IMR-90 (cell line): Measurements from ENCODE around the gene CFHR2. TPM values are rescaled to one million over a fixed set of nuclear protein-coding genes. Genes with fewer than 3 reads are reported as not detected.

Source experiments
- ATAC-seq: fragments of 200-7000 bp; cut with Tn5 transposase; 2 replicates; pipeline ENCODE4 v1.9.1; 2020; ENCODE audit warnings: low read depth, mild to moderate bottlenecking, moderate library complexity
- BruUV-seq: library from RNA; stranded (reverse); fragments of 400-500 nt; replicated peaks from 2 replicates; lab custom pipeline; 2021; lab: Mats Ljungman, UMichigan
- CTCF ChIA-PET: fragments of 300-600 bp; formaldehyde crosslinking; extraction: SDS; loops from one replicate; lab custom pipeline; 2021; ENCODE audit warnings: antibody characterized with exemption; lab: Yijun Ruan, JAX
- POLR2A ChIA-PET: fragments of 300-600 bp; sonication (Branson Sonifier 250); formaldehyde crosslinking; loops from one replicate; lab custom pipeline; 2022; ENCODE audit warnings: antibody characterized with exemption; ENCODE audit not compliant: unreplicated experiment; lab: Charles Lee
- DNase-seq: peaks from one replicate; pipeline ENCODE4 v3.0.0; 2013
- H2AFZ ChIP-seq: replicated peaks from 2 replicates; pipeline ENCODE3; 2013; ENCODE audit warnings: low read length, mild to moderate bottlenecking; ENCODE audit not compliant: poor library complexity
- H2AK5ac ChIP-seq: 2 replicates; pipeline ENCODE4 v1.6.1; 2013; ENCODE audit warnings: low read depth, low read length, inconsistent platforms
- H2AK9ac ChIP-seq: replicated peaks from 2 replicates; pipeline ENCODE3; 2013; ENCODE audit warnings: mild to moderate bottlenecking, low read depth, low read length, moderate library complexity; ENCODE audit not compliant: poor library complexity
- H2BK120ac ChIP-seq: 2 replicates; pipeline ENCODE4 v1.6.1; 2013; ENCODE audit warnings: low read depth, low read length, inconsistent platforms
- H2BK15ac ChIP-seq: 3 replicates; pipeline ENCODE4 v1.6.1; 2013; ENCODE audit warnings: low read depth, low read length, inconsistent platforms
- H2BK20ac ChIP-seq: 2 replicates; pipeline ENCODE4 v1.6.1; 2013; ENCODE audit warnings: low read depth, mild to moderate bottlenecking, inconsistent platforms, low read length, moderate library complexity
- H2BK5ac ChIP-seq: 2 replicates; pipeline ENCODE4 v1.6.1; 2013; ENCODE audit warnings: mild to moderate bottlenecking, low read depth, low read length, inconsistent platforms; ENCODE audit not compliant: poor library complexity, severe bottlenecking
- H3K14ac ChIP-seq: replicated peaks from 2 replicates; pipeline ENCODE4 v1.6.1; 2013; ENCODE audit warnings: low read depth, low read length, inconsistent platforms
- H3K18ac ChIP-seq: 2 replicates; pipeline ENCODE4 v1.6.1; 2013; ENCODE audit warnings: low read depth, low read length, control low read depth
- H3K23ac ChIP-seq: 2 replicates; pipeline ENCODE4 v1.6.1; 2013; ENCODE audit warnings: low read depth, low read length, inconsistent platforms
- H3K27ac ChIP-seq: 2 replicates; pipeline ENCODE4 v1.5.1; 2013; ENCODE audit warnings: mild to moderate bottlenecking, control low read depth, low read length; ENCODE audit not compliant: insufficient read depth
- H3K27me3 ChIP-seq: 2 replicates; pipeline ENCODE4 v1.6.1; 2013; ENCODE audit warnings: low read length; ENCODE audit not compliant: control insufficient read depth, insufficient read depth
- H3K36me3 ChIP-seq: 2 replicates; pipeline ENCODE4 v1.6.1; 2013; ENCODE audit warnings: low read length, mixed read lengths; ENCODE audit not compliant: control insufficient read depth, insufficient read depth
- H3K4ac ChIP-seq: 2 replicates; pipeline ENCODE4 v1.6.1; 2013; ENCODE audit warnings: low read depth, low read length, inconsistent platforms
- H3K4me1 ChIP-seq: 2 replicates; pipeline ENCODE4 v1.6.1; 2013; ENCODE audit warnings: low read length, mixed read lengths; ENCODE audit not compliant: control insufficient read depth, insufficient read depth
- H3K4me2 ChIP-seq: 2 replicates; pipeline ENCODE4 v1.6.1; 2013; ENCODE audit warnings: low read depth, mild to moderate bottlenecking, control low read depth, low read length, moderate library complexity
- H3K4me3 ChIP-seq: 2 replicates; pipeline ENCODE4 v1.5.1; 2013; ENCODE audit warnings: low read depth, mild to moderate bottlenecking, control low read depth, low read length, moderate library complexity; ENCODE audit not compliant: insufficient read depth
- H3K56ac ChIP-seq: 2 replicates; pipeline ENCODE4 v1.6.1; 2013; ENCODE audit warnings: low read length, inconsistent platforms; ENCODE audit not compliant: insufficient read depth; ENCODE audit errors: extremely low read depth
- H3K79me1 ChIP-seq, 2 experiments: 2 replicates each; pipeline ENCODE4 v1.6.1; 2013; ENCODE audit warnings: low read length in 2 of 2, inconsistent platforms in 1 of 2, low read depth in 1 of 2
- H3K9ac ChIP-seq: 2 replicates; pipeline ENCODE4 v1.6.1; 2013; ENCODE audit warnings: low read depth, low read length, control low read depth
- H3K9me1 ChIP-seq: 2 replicates; pipeline ENCODE4 v1.6.1; 2013; ENCODE audit warnings: low read length, inconsistent platforms; ENCODE audit not compliant: insufficient read depth
- H3K9me3 ChIP-seq: 2 replicates; pipeline ENCODE4 v1.6.1; 2013; ENCODE audit warnings: low read length; ENCODE audit not compliant: control insufficient read depth, insufficient read depth
- H4K20me1 ChIP-seq: 2 replicates; pipeline ENCODE4 v1.6.1; 2013; ENCODE audit warnings: low read length, inconsistent platforms; ENCODE audit not compliant: insufficient read depth
- H4K5ac ChIP-seq: 2 replicates; pipeline ENCODE4 v1.6.1; 2013; ENCODE audit warnings: mild to moderate bottlenecking, low read depth, low read length, control low read depth
- H4K8ac ChIP-seq, 2 experiments: 2 replicates each; pipeline ENCODE4 v1.6.1; 2013; ENCODE audit warnings: low read depth in 2 of 2, low read length in 2 of 2, control low read depth in 1 of 2, inconsistent platforms in 1 of 2
- H4K91ac ChIP-seq: 2 replicates; pipeline ENCODE4 v1.6.1; 2013; ENCODE audit warnings: low read depth, low read length, inconsistent platforms; ENCODE audit not compliant: insufficient read depth
- BHLHE40 ChIP-seq: fragments of 150-350 bp; IDR thresholded peaks from 2 replicates; pipeline ENCODE4 v1.6.1; 2016; ENCODE audit warnings: mild to moderate bottlenecking, low read depth, low read length
- CEBPB ChIP-seq: IDR thresholded peaks from 2 replicates; pipeline ENCODE4 v1.6.1; 2012; ENCODE audit warnings: low read depth, low read length, improper control_type of control experiment
- CHD1 ChIP-seq: IDR thresholded peaks from 2 replicates; pipeline ENCODE4 v1.6.1; 2012; ENCODE audit warnings: low read depth, low read length, improper control_type of control experiment
- CTCF ChIP-seq: conservative IDR thresholded peaks from 2 replicates; pipeline ENCODE4 v1.5.1; 2012; ENCODE audit warnings: mild to moderate bottlenecking, low read depth, low read length, improper control_type of control experiment
- ELK1 ChIP-seq: fragments of 150-350 bp; IDR thresholded peaks from 2 replicates; pipeline ENCODE4 v1.6.1; 2016; ENCODE audit warnings: low read depth, mild to moderate bottlenecking, low read length, moderate library complexity, borderline replicate concordance
- FOS ChIP-seq: fragments of 150-350 bp; IDR thresholded peaks from 2 replicates; pipeline ENCODE4 v1.6.1; 2016; ENCODE audit warnings: low read depth, low read length
- MAFK ChIP-seq: IDR thresholded peaks from 2 replicates; pipeline ENCODE4 v1.6.1; 2012; ENCODE audit warnings: low read depth, low read length, improper control_type of control experiment
- MAZ ChIP-seq: IDR thresholded peaks from 2 replicates; pipeline ENCODE4 v1.6.1; 2012; ENCODE audit warnings: low read depth, mild to moderate bottlenecking, low read length, improper control_type of control experiment, moderate library complexity, borderline replicate concordance
- MXI1 ChIP-seq: IDR thresholded peaks from 2 replicates; pipeline ENCODE4 v1.6.1; 2012; ENCODE audit warnings: low read depth, mild to moderate bottlenecking, low read length, moderate library complexity, borderline replicate concordance
- NFE2L2 ChIP-seq: fragments of 150-350 bp; IDR thresholded peaks from 2 replicates; pipeline ENCODE4 v1.6.1; 2016; ENCODE audit warnings: low read depth, mild to moderate bottlenecking, low read length
- POLR2A ChIP-seq: IDR thresholded peaks from 2 replicates; pipeline ENCODE4 v1.6.1; 2012; ENCODE audit warnings: mild to moderate bottlenecking, low read depth, low read length
- RAD21 ChIP-seq: IDR thresholded peaks from 2 replicates; pipeline ENCODE4 v1.6.1; 2012; ENCODE audit warnings: low read length, improper control_type of control experiment
- RCOR1 ChIP-seq: IDR thresholded peaks from 2 replicates; pipeline ENCODE4 v1.6.1; 2012; ENCODE audit warnings: mild to moderate bottlenecking, low read length, improper control_type of control experiment; ENCODE audit not compliant: insufficient replicate concordance
- RFX5 ChIP-seq: IDR thresholded peaks from 2 replicates; pipeline ENCODE4 v1.8.0; 2012; ENCODE audit warnings: low read depth, mild to moderate bottlenecking, low read length, moderate library complexity
- SMC3 ChIP-seq: fragments of 150-350 bp; IDR thresholded peaks from 2 replicates; pipeline ENCODE4 v1.6.1; 2016; ENCODE audit warnings: low read depth, mild to moderate bottlenecking, antibody characterized with exemption, low read length, moderate library complexity
- USF2 ChIP-seq: fragments of 150-350 bp; IDR thresholded peaks from 2 replicates; pipeline ENCODE4 v1.6.1; 2017; ENCODE audit warnings: mild to moderate bottlenecking, antibody characterized with exemption, low read length, low read depth
- WGBS, 2 experiments: methylation state at CpG; one replicate each; pipeline versions ENCODE4 v1.1.5 to v1.1.7; 2013; ENCODE audit warnings: missing lambda C conversion rate in 2 of 2; ENCODE audit not compliant: insufficient read length in 1 of 2; ENCODE audit errors: extremely low coverage in 2 of 2; 5-methylcytosine and 5-hydroxymethylcytosine counted together
- dilution Hi-C: fragments of 300-500 bp; cut with HindIII; formaldehyde crosslinking; loops from one replicate; pipeline ENCODE4 v1.14.3; 2018; ENCODE audit warnings: low sequenced_read_pairs; ENCODE audit not compliant: unreplicated experiment
- in situ Hi-C: fragments of 300-500 bp; cut with MboI; formaldehyde crosslinking; loops from 3 replicates; pipeline ENCODE4 v1.14.3; 2019; ENCODE audit warnings: low sequenced_read_pairs, inconsistent platforms, mixed read lengths
- intact Hi-C: fragments of 100-400 bp; cut with micrococcal nuclease; formaldehyde crosslinking; loops from 2 replicates; pipeline ENCODE4 v1.10.0; 2022
- polyA plus RNA-seq, 3 experiments: library from polyadenylated mRNA; depleted of rRNA; stranded (reverse); fragments of >200 nt; gene quantifications; 2 replicates each; pipeline ENCODE4 v1.2.3, GENCODE V29; 2012; ENCODE audit warnings: low replicate concordance in 1 of 3
- total RNA-seq: library from RNA; depleted of rRNA; stranded (reverse); fragments of >200 nt; gene quantifications from 2 replicates; pipeline ENCODE4 v1.2.3, GENCODE V29; 2012

CFHR2 gene
- total and polyA plus RNA-seq, 2 of the 4 experiments (the other 2 are of a cell fraction), result not detected

- H3K4ac ChIP-seq, result no peak overlapping the region
- H3K4me2 ChIP-seq, result no peak overlapping the region
- in situ Hi-C loops (no loop called here), dilution Hi-C loops (no loop called here), intact Hi-C loops (no loop called here)
- no peak overlapping the region for H2BK5ac ChIP-seq
- H2AK5ac ChIP-seq, result no peak overlapping the region
- ChIA-PET CTCF (no interaction called here), POLR2A (no interaction called here)
- H3K4me3 ChIP-seq, result no peak overlapping the region
- peaks cover 4% of the 10 kb centered on the region; the same call in 1 of the 2 replicates for H3K27me3 ChIP-seq
- DNase-seq (no peak), ATAC-seq (no peak)
- WGBS, 2 experiments, result no CpG with 5 or more reads among the region's 2 CpGs
- no peaks in the 10 kb centered on the region for H3K79me1 ChIP-seq
- no peaks in the 10 kb centered on the region for H4K20me1 ChIP-seq
- H3K23ac ChIP-seq, result no peak overlapping the region
- no TSS peak for BruUV-seq
- no peak overlapping the region for H3K14ac ChIP-seq
- H3K9me1 ChIP-seq, result no peaks in the 10 kb centered on the region
- no peak overlapping the region for H2AFZ ChIP-seq
- H2BK15ac ChIP-seq, result no peak overlapping the region
- H3K9me3 ChIP-seq, result no peaks in the 10 kb centered on the region
- no peak overlapping the region for H2AK9ac ChIP-seq
- H4K8ac ChIP-seq, result no peak overlapping the region
- H2BK120ac ChIP-seq, result no peak overlapping the region
- no peak overlapping the region for H3K18ac ChIP-seq
- no peaks in the 10 kb centered on the region for H3K36me3 ChIP-seq
- H3K9ac ChIP-seq, result no peak overlapping the region
- H4K5ac ChIP-seq, result no peak overlapping the region
- no peak overlapping the region for H3K27ac ChIP-seq
- H3K4me1 ChIP-seq, result no peaks in the 10 kb centered on the region
- H4K91ac ChIP-seq, result no peak overlapping the region
- TF ChIP-seq RFX5 (no peak), RAD21 (no peak), ELK1 (no peak), SMC3 (no peak), CEBPB (no peak), RCOR1 (no peak), CHD1 (no peak), MAFK (no peak), POLR2A (no peak), MAZ (no peak), BHLHE40 (no peak), FOS (no peak), MXI1 (no peak), NFE2L2 (no peak), USF2 (no peak), CTCF (no peak)
- H3K56ac ChIP-seq, result no peak overlapping the region
- no peak overlapping the region for H2BK20ac ChIP-seq
Observed at GRCh38 chr1:196902344-196902743, 41.2 kb upstream of the CFHR2 start.
